Liver (tissue), 9 donors: Measurements from ENCODE around the gene FRMPD4. TPM values are rescaled to one million over a fixed set of nuclear protein-coding genes. Genes with fewer than 3 reads are reported as not detected.

Experiments
- DNase-seq: peaks from one replicate; pipeline ENCODE4 v3.0.0-alpha.2; 2017; ENCODE audit warnings: low spot score
- H3K27ac ChIP-seq, 2 donors: one replicate each; pipeline ENCODE4 v1.7.0; 2013; ENCODE audit warnings: inconsistent platforms in 2 of 2, low read length in 2 of 2, control low read depth in 1 of 2, low read depth in 1 of 2, mild to moderate bottlenecking in 1 of 2
- H3K27me3 ChIP-seq, 4 donors: one replicate each; pipeline versions ENCODE4 v1.6.1 to v1.7.0; 2013; ENCODE audit warnings: low read length in 3 of 4, inconsistent platforms in 1 of 4, mild to moderate bottlenecking in 1 of 4, moderate library complexity in 1 of 4; ENCODE audit not compliant: control insufficient read depth in 4 of 4, insufficient read depth in 4 of 4
- H3K36me3 ChIP-seq, 4 donors: one replicate each; pipeline versions ENCODE4 v1.6.1 to v1.7.0; 2013; ENCODE audit warnings: low read length in 3 of 4, mild to moderate bottlenecking in 3 of 4, low read depth in 1 of 4, moderate library complexity in 1 of 4; ENCODE audit not compliant: control insufficient read depth in 4 of 4, insufficient read depth in 3 of 4
- H3K4me1 ChIP-seq, 4 donors: one replicate each; pipeline versions ENCODE4 v1.6.1 to v1.7.0; 2013; ENCODE audit warnings: low read length in 3 of 4, mild to moderate bottlenecking in 3 of 4, moderate library complexity in 1 of 4; ENCODE audit not compliant: control insufficient read depth in 4 of 4, insufficient read depth in 4 of 4
- H3K4me3 ChIP-seq, 3 donors: one replicate each; pipeline versions ENCODE4 v1.6.1 to v1.7.0; 2013; ENCODE audit warnings: low read length in 3 of 3, control low read depth in 1 of 3, low read depth in 1 of 3, mild to moderate bottlenecking in 1 of 3
- H3K9ac ChIP-seq, 2 donors: one replicate each; pipeline ENCODE4 v1.7.0; 2013; ENCODE audit warnings: low read length in 2 of 2, mild to moderate bottlenecking in 2 of 2, moderate library complexity in 2 of 2, control low read depth in 1 of 2, low read depth in 1 of 2
- H3K9me3 ChIP-seq, 4 donors: one replicate each; pipeline versions ENCODE4 v1.6.1 to v1.7.0; 2013; ENCODE audit warnings: low read length in 3 of 4; ENCODE audit not compliant: control insufficient read depth in 4 of 4
- ATF3 ChIP-seq: IDR thresholded peaks from 2 replicates; pipeline ENCODE4 v1.6.1; 2016; ENCODE audit warnings: antibody characterized with exemption
- EGR1 ChIP-seq, 2 donors: IDR thresholded peaks; 2 replicates each; pipeline ENCODE4 v1.6.1; 2016 to 2018; ENCODE audit warnings: antibody characterized with exemption in 2 of 2, low read depth in 2 of 2
- FOXA2 ChIP-seq: IDR thresholded peaks from 2 replicates; pipeline ENCODE4 v1.6.1; 2016; ENCODE audit warnings: antibody characterized with exemption
- GABPA ChIP-seq, 2 donors: IDR thresholded peaks in 1 of 2; conservative IDR thresholded peaks in 1 of 2; 2 replicates each; pipeline ENCODE4 v1.6.1; 2016; ENCODE audit warnings: antibody characterized with exemption in 2 of 2, mild to moderate bottlenecking in 1 of 2, moderate library complexity in 1 of 2
- HNF4A ChIP-seq, 2 donors: conservative IDR thresholded peaks; 2 replicates each; pipeline ENCODE4 v1.6.1; 2016; ENCODE audit warnings: antibody characterized with exemption in 2 of 2, mild to moderate bottlenecking in 2 of 2
- HNF4G ChIP-seq: IDR thresholded peaks from 2 replicates; pipeline ENCODE4 v1.6.1; 2016; ENCODE audit warnings: antibody characterized with exemption
- JUND ChIP-seq, 2 donors: IDR thresholded peaks; 2 replicates each; pipeline ENCODE4 v1.6.1; 2016; ENCODE audit warnings: antibody characterized with exemption in 2 of 2
- MAX ChIP-seq: IDR thresholded peaks from 2 replicates; pipeline ENCODE4 v1.6.1; 2016; ENCODE audit warnings: antibody characterized with exemption
- NR2F2 ChIP-seq: IDR thresholded peaks from 2 replicates; pipeline ENCODE4 v1.6.1; 2016; ENCODE audit warnings: antibody characterized with exemption
- REST ChIP-seq: IDR thresholded peaks from 2 replicates; pipeline ENCODE4 v1.6.1; 2016; ENCODE audit warnings: antibody characterized with exemption, mild to moderate bottlenecking
- RXRA ChIP-seq, 2 donors: IDR thresholded peaks; 2 replicates each; pipeline ENCODE4 v1.6.1; 2017 to 2018; ENCODE audit warnings: antibody characterized with exemption in 2 of 2, mild to moderate bottlenecking in 1 of 2
- TAF1 ChIP-seq: conservative IDR thresholded peaks from 2 replicates; pipeline ENCODE4 v1.6.1; 2016; ENCODE audit warnings: antibody characterized with exemption, mild to moderate bottlenecking
- YY1 ChIP-seq: IDR thresholded peaks from 2 replicates; pipeline ENCODE4 v1.6.1; 2016; ENCODE audit warnings: antibody characterized with exemption, mild to moderate bottlenecking
- ZBTB33 ChIP-seq: IDR thresholded peaks from 2 replicates; pipeline ENCODE4 v1.6.1; 2016; ENCODE audit warnings: antibody characterized with exemption
- WGBS: extraction: QIAGEN DNeasy Blood & Tissue Kit; methylation state at CpG from one replicate; pipeline ENCODE4 v1.1.7; 2013; 5-methylcytosine and 5-hydroxymethylcytosine counted together
- polyA plus RNA-seq, 2 donors: library from polyadenylated mRNA; stranded (reverse) in 1 of 2; unstranded in 1 of 2; fragments of 200-250 nt in 1 of 2; fragments of >200 nt in 1 of 2; fragmentation: Nextera tagmentation in 1 of 2; extraction: Ambion mirVana in 1 of 2; gene quantifications; one replicate each; pipeline versions ENCODE4 v1.2.1 to v1.2.3, GENCODE V29; 2013 to 2015
- total RNA-seq, 2 donors: library from RNA; depleted of rRNA; stranded (reverse); fragments of >200 nt; gene quantifications; one replicate each; pipeline ENCODE4 v1.2.3, GENCODE V29; 2014
- donor health status: healthy.
- donor health status: healthy.
- donor health status: healthy.
- donor health status: healthy.
- donor health status: healthy.

FRMPD4 gene
- total and polyA plus RNA-seq, 4 donors, result 0.01 to 0.08 (median 0.03) TPM; not detected in 1

GRCh38 chrX:12582649-12583048 is 444.4 kb downstream of the FRMPD4 start:
- Histone ChIP-seq H3K9ac (no peak overlapping the region), H3K9me3 (no peaks in the 10 kb centered on the region), H3K4me1 (no peaks in the 10 kb centered on the region), H3K36me3 (no peaks in the 10 kb centered on the region), H3K27me3 (no peaks in the 10 kb centered on the region), H3K4me3 (no peak overlapping the region), H3K27ac (no peak overlapping the region)
- TF ChIP-seq MAX, result no peak
- TF ChIP-seq FOXA2, result no peak
- TF ChIP-seq HNF4A (conservative IDR thresholded peaks at IDR 0.05), result no peak
- no peak for TF ChIP-seq GABPA (IDR thresholded peaks at IDR 0.05 in 1 of 2, conservative IDR thresholded peaks at IDR 0.05 in 1 of 2)
- TF ChIP-seq ATF3, result no peak
- no peak for TF ChIP-seq ZBTB33
- TF ChIP-seq YY1, result no peak
- TF ChIP-seq NR2F2, result no peak
- no peak for TF ChIP-seq EGR1 (IDR thresholded peaks at IDR 0.05; ENCODE audit: low read depth in 2 of 2)
- TF ChIP-seq TAF1, result no peak
- no peak for TF ChIP-seq HNF4G
- no peak for TF ChIP-seq JUND (IDR thresholded peaks at IDR 0.05)
- no peak for TF ChIP-seq REST
- DNase-seq, result no peak
- 69% methylated on average over 4 of the region's 4 CpGs for WGBS

- no peak overlapping the region for H3K4me3 ChIP-seq
- no peaks in the 10 kb centered on the region for H3K4me1 ChIP-seq
- WGBS, result 85% methylated on average over 25 of the region's 25 CpGs
- no peak overlapping the region for H3K27ac ChIP-seq
- DNase-seq, result no peak
- H3K27me3 ChIP-seq, result no peaks in the 10 kb centered on the region
- H3K9me3 ChIP-seq, result no peaks in the 10 kb centered on the region
- TF ChIP-seq RXRA (IDR thresholded peaks at IDR 0.05) (no peak), HNF4A (conservative IDR thresholded peaks at IDR 0.05) (no peak), ATF3 (no peak)
- no peaks in the 10 kb centered on the region for H3K36me3 ChIP-seq
- no peak overlapping the region for H3K9ac ChIP-seq
Observed at GRCh38 chrX:12583543-12583942, 445.3 kb downstream of the FRMPD4 start.
